Fibroblast of lung (primary cell): ENCODE data around the gene ZFP69B. TPM values are rescaled to one million over a fixed set of nuclear protein-coding genes. Genes with fewer than 3 reads are reported as not detected.

Source experiments
- DNase-seq, 2 donors: peaks; one replicate each; pipeline versions ENCODE4 v3.0.0 to v3.0.0-alpha.2; 2010; ENCODE audit warnings: low read depth in 2 of 2
- H2AFZ ChIP-seq: 2 replicates; pipeline ENCODE4 v1.5.1; 2012; ENCODE audit warnings: low read length, control low read depth, inconsistent platforms
- H3K27ac ChIP-seq: 2 replicates; pipeline ENCODE4 v1.5.1; 2011; ENCODE audit warnings: low read length, control low read depth; ENCODE audit not compliant: insufficient read depth
- H3K27me3 ChIP-seq: 2 replicates; pipeline ENCODE4 v1.5.1; 2011; ENCODE audit warnings: mild to moderate bottlenecking, low read length; ENCODE audit not compliant: control insufficient read depth, insufficient read depth
- H3K36me3 ChIP-seq: 2 replicates; pipeline ENCODE4 v1.5.1; 2011; ENCODE audit warnings: low read length; ENCODE audit not compliant: control insufficient read depth, insufficient read depth
- H3K4me1 ChIP-seq: 2 replicates; pipeline ENCODE4 v1.5.1; 2011; ENCODE audit warnings: low read length; ENCODE audit not compliant: control insufficient read depth, insufficient read depth; ENCODE audit errors: extremely low read depth
- H3K4me2 ChIP-seq: 2 replicates; pipeline ENCODE4 v1.5.1; 2011; ENCODE audit warnings: low read length, control low read depth; ENCODE audit not compliant: insufficient read depth; ENCODE audit errors: extremely low read depth
- H3K4me3 ChIP-seq, 4 experiments: fragments of 200-600 bp in 1 of 4; sonication (generic) in 1 of 4; replicated peaks in 1 of 4; 2 replicates each; pipeline ENCODE4 v1.5.1; 2011 to 2016; ENCODE audit warnings: low read length in 4 of 4, low read depth in 3 of 4, mild to moderate bottlenecking in 3 of 4, control low read depth in 2 of 4, inconsistent platforms in 1 of 4, mixed read lengths in 1 of 4; ENCODE audit not compliant: insufficient read depth in 1 of 4; ENCODE audit errors: control extremely low read depth in 1 of 4
- H3K79me2 ChIP-seq: 2 replicates; pipeline ENCODE4 v1.5.1; 2012; ENCODE audit warnings: mild to moderate bottlenecking, low read length, inconsistent platforms; ENCODE audit not compliant: control insufficient read depth, insufficient read depth
- H3K9ac ChIP-seq: 2 replicates; pipeline ENCODE4 v1.5.1; 2011; ENCODE audit warnings: mild to moderate bottlenecking, low read length, control low read depth; ENCODE audit not compliant: insufficient read depth
- H3K9me3 ChIP-seq: 2 replicates; pipeline ENCODE4 v1.5.1; 2012; ENCODE audit warnings: low read depth, low read length; ENCODE audit not compliant: control insufficient read depth, insufficient read depth
- H4K20me1 ChIP-seq: 2 replicates; pipeline ENCODE4 v1.5.1; 2011; ENCODE audit warnings: low read length; ENCODE audit not compliant: control insufficient read depth, insufficient read depth; ENCODE audit errors: extremely low read depth
- EZH2 ChIP-seq: IDR thresholded peaks from 2 replicates; pipeline ENCODE4 v1.5.1; 2012; ENCODE audit warnings: low read length, control low read depth, mild to moderate bottlenecking; ENCODE audit errors: missing control alignments
- polyA plus RNA-seq, 2 donors: library from polyadenylated mRNA; depleted of rRNA in 1 of 2; stranded (reverse) in 1 of 2; unstranded in 1 of 2; fragments of >200 nt; gene quantifications; 2 replicates each; pipeline ENCODE4 v1.2.1, GENCODE V29; 2011 to 2012; ENCODE audit warnings: missing spikeins in 1 of 2
- total RNA-seq: library from RNA; depleted of rRNA; stranded (reverse); fragments of >200 nt; gene quantifications from 2 replicates; pipeline ENCODE4 v1.2.1, GENCODE V29; 2014
- TF ChIP-seq, protein P1 (sequence below), 2 donors: IDR thresholded peaks in 1 of 2; conservative IDR thresholded peaks in 1 of 2; 1 replicate in 1 of 2; 2 replicates in 1 of 2; pipeline ENCODE4 v1.5.1; 2011 to 2012; ENCODE audit warnings: low read length in 2 of 2, control low read depth in 1 of 2, inconsistent platforms in 1 of 2, low read depth in 1 of 2, mild to moderate bottlenecking in 1 of 2

ZFP69B gene
- total and polyA plus RNA-seq, 2 donors (not counting 1 experiment from before 2014, with no cell fraction given), result 2.5 to 2.7 TPM

DNA sequence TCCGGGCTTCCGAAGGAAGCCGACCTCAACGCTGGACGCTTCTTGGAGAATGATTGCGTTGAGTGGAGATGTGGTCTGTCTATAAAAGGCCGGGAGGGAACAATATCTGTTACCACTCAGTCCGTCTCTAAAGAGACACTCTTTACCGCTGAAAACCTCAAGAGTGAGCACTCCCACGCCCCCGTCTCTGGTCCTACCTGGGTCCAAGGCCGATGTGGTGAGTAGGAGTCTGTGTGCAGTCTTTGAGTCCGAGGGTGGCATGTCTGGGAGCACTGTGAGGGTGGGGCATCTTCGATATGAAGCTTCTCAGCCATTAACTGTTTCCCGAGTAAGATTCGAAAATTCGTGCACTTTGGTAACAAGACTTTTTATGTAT lies 27.4 kb downstream of the ZFP69B start:
- H3K36me3 ChIP-seq, result no peaks in the 10 kb centered on the region
- H3K79me2 ChIP-seq, result no peaks in the 10 kb centered on the region
- no peaks in the 10 kb centered on the region for H4K20me1 ChIP-seq
- H3K4me1 ChIP-seq, result no peaks in the 10 kb centered on the region
- H3K4me2 ChIP-seq, result peak overlapping the region; percentile 100
- peak overlapping the region; percentile 60 for H3K9ac ChIP-seq
- TF ChIP-seq, protein P1, sequence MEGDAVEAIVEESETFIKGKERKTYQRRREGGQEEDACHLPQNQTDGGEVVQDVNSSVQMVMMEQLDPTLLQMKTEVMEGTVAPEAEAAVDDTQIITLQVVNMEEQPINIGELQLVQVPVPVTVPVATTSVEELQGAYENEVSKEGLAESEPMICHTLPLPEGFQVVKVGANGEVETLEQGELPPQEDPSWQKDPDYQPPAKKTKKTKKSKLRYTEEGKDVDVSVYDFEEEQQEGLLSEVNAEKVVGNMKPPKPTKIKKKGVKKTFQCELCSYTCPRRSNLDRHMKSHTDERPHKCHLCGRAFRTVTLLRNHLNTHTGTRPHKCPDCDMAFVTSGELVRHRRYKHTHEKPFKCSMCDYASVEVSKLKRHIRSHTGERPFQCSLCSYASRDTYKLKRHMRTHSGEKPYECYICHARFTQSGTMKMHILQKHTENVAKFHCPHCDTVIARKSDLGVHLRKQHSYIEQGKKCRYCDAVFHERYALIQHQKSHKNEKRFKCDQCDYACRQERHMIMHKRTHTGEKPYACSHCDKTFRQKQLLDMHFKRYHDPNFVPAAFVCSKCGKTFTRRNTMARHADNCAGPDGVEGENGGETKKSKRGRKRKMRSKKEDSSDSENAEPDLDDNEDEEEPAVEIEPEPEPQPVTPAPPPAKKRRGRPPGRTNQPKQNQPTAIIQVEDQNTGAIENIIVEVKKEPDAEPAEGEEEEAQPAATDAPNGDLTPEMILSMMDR (conservative IDR thresholded peaks at IDR 0.05 in 1 of 2, IDR thresholded peaks at IDR 0.05 in 1 of 2; ENCODE audit: low read depth in 1 of 2, low read length in 2 of 2), result no peak
- no peak for TF ChIP-seq EZH2
- peak; percentile 28 to 31 for DNase-seq
- peak overlapping the region; percentile 95 for H2AFZ ChIP-seq
- H3K27ac ChIP-seq, result no peak overlapping the region
- H3K4me3 ChIP-seq, result peak overlapping the region; percentile 71 to 85 (median 78)
- H3K27me3 ChIP-seq, result no peaks in the 10 kb centered on the region
- H3K9me3 ChIP-seq, result no peaks in the 10 kb centered on the region

DNA sequence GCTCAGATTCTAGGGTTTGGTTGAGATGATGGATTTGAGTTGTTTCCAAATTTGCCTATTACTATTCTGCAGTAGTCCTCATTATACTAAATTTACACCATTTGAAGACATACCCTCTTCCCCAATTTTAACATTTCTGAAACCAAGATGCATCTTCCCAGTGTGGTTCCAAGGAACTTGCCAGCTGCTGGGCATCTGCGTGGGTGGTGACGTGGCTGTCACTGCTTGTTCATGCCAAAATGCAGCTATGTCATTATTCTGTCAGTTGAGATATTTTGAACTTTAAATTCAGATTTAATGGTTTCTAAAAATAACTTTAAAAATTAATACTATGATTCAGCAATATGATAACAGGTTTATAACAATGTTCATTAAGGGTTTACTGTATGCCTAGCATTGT lies 28.0 kb downstream of the ZFP69B start:
- Histone ChIP-seq H3K36me3 (no peaks in the 10 kb centered on the region), H3K4me2 (peak overlapping the region; percentile 34), H3K27me3 (no peaks in the 10 kb centered on the region), H3K4me3 (peak overlapping the region in 3 of 4 experiments; percentile 71 to 85 (median 73)), H3K79me2 (no peaks in the 10 kb centered on the region), H3K9ac (no peak overlapping the region), H3K27ac (no peak overlapping the region), H4K20me1 (no peaks in the 10 kb centered on the region), H3K4me1 (no peaks in the 10 kb centered on the region), H3K9me3 (no peaks in the 10 kb centered on the region), H2AFZ (no peak overlapping the region)
- no peak for DNase-seq
- TF ChIP-seq, protein P1 (conservative IDR thresholded peaks at IDR 0.05 in 1 of 2, IDR thresholded peaks at IDR 0.05 in 1 of 2; ENCODE audit: low read depth in 1 of 2, low read length in 2 of 2), result no peak
- no peak for TF ChIP-seq EZH2

DNA sequence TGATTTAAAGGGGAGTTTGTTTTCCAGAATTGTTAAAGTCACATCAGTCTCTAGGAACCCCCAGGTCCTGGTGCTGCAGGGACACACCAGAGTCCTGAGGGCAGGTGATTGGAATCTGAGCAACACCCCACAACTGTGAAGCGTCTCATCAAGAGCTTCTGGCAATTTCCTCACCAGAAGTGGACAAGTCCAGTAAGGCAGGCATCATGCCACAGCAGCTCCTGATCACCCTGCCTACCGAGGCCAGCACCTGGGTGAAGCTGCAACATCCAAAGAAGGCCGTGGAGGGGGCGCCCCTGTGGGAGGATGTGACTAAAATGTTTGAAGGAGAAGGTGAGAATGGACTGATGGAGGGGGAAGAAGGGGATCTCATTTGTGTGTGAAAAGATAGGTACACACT lies 28.9 kb downstream of the ZFP69B start:
- Histone ChIP-seq H3K79me2 (no peaks in the 10 kb centered on the region), H3K36me3 (no peaks in the 10 kb centered on the region), H2AFZ (no peak overlapping the region), H3K27ac (no peak overlapping the region), H3K4me3 (no peak overlapping the region), H3K4me1 (no peaks in the 10 kb centered on the region), H3K9me3 (no peaks in the 10 kb centered on the region), H3K4me2 (no peak overlapping the region), H4K20me1 (no peaks in the 10 kb centered on the region), H3K9ac (no peak overlapping the region), H3K27me3 (no peaks in the 10 kb centered on the region)
- TF ChIP-seq, protein P1 (conservative IDR thresholded peaks at IDR 0.05 in 1 of 2, IDR thresholded peaks at IDR 0.05 in 1 of 2; ENCODE audit: low read depth in 1 of 2, low read length in 2 of 2), result no peak
- no peak for TF ChIP-seq EZH2
- DNase-seq, result no peak
